H9 (cell line): ENCODE results near the gene PRSS2. TPM values are rescaled to one million over a fixed set of nuclear protein-coding genes. Genes with fewer than 3 reads are reported as not detected.

Experiments used
- DNase-seq: peaks from one replicate; pipeline ENCODE4 v3.0.0-alpha.2; 2017
- H2AFZ ChIP-seq: one replicate; pipeline ENCODE4 v1.6.1; 2013; ENCODE audit warnings: mild to moderate bottlenecking, low read length, control low read depth, moderate library complexity
- H2AK5ac ChIP-seq: 2 replicates; pipeline ENCODE4 v1.6.1; 2013; ENCODE audit warnings: low read length, control low read depth, mixed read lengths; ENCODE audit not compliant: insufficient read length
- H2BK120ac ChIP-seq: one replicate; pipeline ENCODE4 v1.6.1; 2013; ENCODE audit warnings: low read depth, mild to moderate bottlenecking, low read length, control low read depth, inconsistent platforms; ENCODE audit not compliant: poor library complexity, severe bottlenecking
- H2BK12ac ChIP-seq: 2 replicates; pipeline ENCODE4 v1.6.1; 2013; ENCODE audit warnings: low read length, control low read depth, mixed read lengths, low read depth; ENCODE audit not compliant: insufficient read length
- H2BK15ac ChIP-seq: 2 replicates; pipeline ENCODE4 v1.6.1; 2013; ENCODE audit warnings: low read depth, low read length, control low read depth
- H2BK20ac ChIP-seq: one replicate; pipeline ENCODE4 v1.6.1; 2013; ENCODE audit warnings: low read depth, mild to moderate bottlenecking, low read length, control low read depth, inconsistent platforms; ENCODE audit not compliant: poor library complexity, severe bottlenecking
- H2BK5ac ChIP-seq: 2 replicates; pipeline ENCODE4 v1.6.1; 2013; ENCODE audit warnings: low read length, control low read depth, mixed read lengths; ENCODE audit not compliant: insufficient read length
- H3K14ac ChIP-seq: 2 replicates; pipeline ENCODE4 v1.6.1; 2013; ENCODE audit warnings: low read length, control low read depth; ENCODE audit not compliant: insufficient read depth
- H3K18ac ChIP-seq: 2 replicates; pipeline ENCODE4 v1.6.1; 2013; ENCODE audit warnings: low read depth, mild to moderate bottlenecking, mixed read lengths, low read length, control low read depth; ENCODE audit not compliant: insufficient read length
- H3K23ac ChIP-seq: 2 replicates; pipeline ENCODE4 v1.6.1; 2013; ENCODE audit warnings: low read length, control low read depth, mixed read lengths, low read depth; ENCODE audit not compliant: insufficient read length
- H3K23me2 ChIP-seq: 2 replicates; pipeline ENCODE4 v1.6.1; 2013; ENCODE audit warnings: low read depth, mild to moderate bottlenecking, mixed read lengths, low read length, control low read depth; ENCODE audit not compliant: insufficient read length, poor library complexity, severe bottlenecking
- H3K27ac ChIP-seq: 2 replicates; pipeline ENCODE4 v1.5.1; 2013; ENCODE audit warnings: low read length, control low read depth, mixed read lengths, low read depth; ENCODE audit not compliant: insufficient read length
- H3K27me3 ChIP-seq: 2 replicates; pipeline ENCODE4 v1.6.1; 2013; ENCODE audit warnings: low read length, control low read depth, inconsistent platforms; ENCODE audit not compliant: insufficient read depth
- H3K4ac ChIP-seq: 2 replicates; pipeline ENCODE4 v1.6.1; 2013; ENCODE audit warnings: low read depth, mild to moderate bottlenecking, control low read depth, inconsistent platforms, low read length, moderate library complexity
- H3K4me1 ChIP-seq: 2 replicates; pipeline ENCODE4 v1.6.1; 2013; ENCODE audit warnings: low read length, control low read depth, inconsistent platforms; ENCODE audit not compliant: insufficient read depth
- H3K4me2 ChIP-seq: 2 replicates; pipeline ENCODE4 v1.6.1; 2013; ENCODE audit warnings: low read length, control low read depth, mixed read lengths; ENCODE audit not compliant: insufficient read length, insufficient read depth
- H3K56ac ChIP-seq: 2 replicates; pipeline ENCODE4 v1.6.1; 2013; ENCODE audit warnings: low read depth, mild to moderate bottlenecking, mixed read lengths, low read length, control low read depth; ENCODE audit not compliant: insufficient read length
- H3K79me1 ChIP-seq: 2 replicates; pipeline ENCODE4 v1.6.1; 2013; ENCODE audit warnings: low read depth, mild to moderate bottlenecking, moderate library complexity, low read length, control low read depth, inconsistent platforms; ENCODE audit not compliant: insufficient read depth, poor library complexity, severe bottlenecking
- H3K79me2 ChIP-seq: 2 replicates; pipeline ENCODE4 v1.6.1; 2013; ENCODE audit warnings: low read length, control low read depth, inconsistent platforms; ENCODE audit not compliant: insufficient read depth
- H3K9ac ChIP-seq: 2 replicates; pipeline ENCODE4 v1.6.1; 2013; ENCODE audit warnings: low read length, control low read depth, mixed read lengths; ENCODE audit not compliant: insufficient read length; ENCODE audit errors: extremely low read depth
- H3K9me3 ChIP-seq: one replicate; pipeline ENCODE4 v1.6.1; 2013; ENCODE audit warnings: low read depth, low read length, inconsistent platforms; ENCODE audit not compliant: control insufficient read depth
- H3T11ph ChIP-seq: one replicate; pipeline ENCODE4 v1.6.1; 2013; ENCODE audit warnings: mild to moderate bottlenecking, low read length, control low read depth, inconsistent platforms
- H4K20me1 ChIP-seq: one replicate; pipeline ENCODE4 v1.6.1; 2013; ENCODE audit not compliant: control insufficient read depth, insufficient read length, insufficient read depth
- H4K5ac ChIP-seq: 2 replicates; pipeline ENCODE4 v1.6.1; 2013; ENCODE audit warnings: low read depth, mild to moderate bottlenecking, mixed read lengths, low read length, control low read depth; ENCODE audit not compliant: insufficient read length
- H4K8ac ChIP-seq: replicated peaks from 2 replicates; pipeline ENCODE4 v1.6.1; 2013; ENCODE audit warnings: low read length, control low read depth, mixed read lengths, low read depth; ENCODE audit not compliant: insufficient read length
- H4K91ac ChIP-seq: 2 replicates; pipeline ENCODE4 v1.6.1; 2013; ENCODE audit warnings: low read depth, mild to moderate bottlenecking, moderate library complexity, mixed read lengths, low read length, control low read depth; ENCODE audit not compliant: insufficient read length
- H3K27ac Mint-ChIP-seq, 3 experiments: 2 replicates in 2 of 3; 3 replicates in 1 of 3; pipeline ENCODE4 v1.8.0; 2020 to 2021; ENCODE audit warnings: mixed read lengths in 3 of 3, mild to moderate bottlenecking in 1 of 3, moderate library complexity in 1 of 3
- H3K27me3 Mint-ChIP-seq: 2 replicates; pipeline ENCODE4 v1.8.0; 2021; ENCODE audit warnings: low read depth, mild to moderate bottlenecking, moderate library complexity, mixed read lengths
- H3K36me3 Mint-ChIP-seq, 3 experiments: 2 replicates in 2 of 3; 3 replicates in 1 of 3; pipeline ENCODE4 v1.8.0; 2020 to 2021; ENCODE audit warnings: low read depth in 3 of 3, mixed read lengths in 3 of 3; ENCODE audit not compliant: insufficient read depth in 1 of 3
- H3K4me1 Mint-ChIP-seq, 2 experiments: 2 replicates each; pipeline ENCODE4 v1.8.0; 2020; ENCODE audit warnings: mixed read lengths in 2 of 2
- H3K4me3 Mint-ChIP-seq, 2 experiments: 2 replicates in 1 of 2; 3 replicates in 1 of 2; pipeline ENCODE4 v1.8.0; 2020 to 2021; ENCODE audit warnings: mild to moderate bottlenecking in 2 of 2, mixed read lengths in 2 of 2, moderate library complexity in 1 of 2
- H3K9me3 Mint-ChIP-seq, 2 experiments: 2 replicates in 1 of 2; 3 replicates in 1 of 2; pipeline ENCODE4 v1.8.0; 2020; ENCODE audit warnings: mild to moderate bottlenecking in 2 of 2, mixed read lengths in 2 of 2, moderate library complexity in 1 of 2
- CTCF ChIP-seq: fragments of 200-600 bp; sonication (generic); conservative IDR thresholded peaks from 3 replicates; pipeline ENCODE4 v1.8.0; 2021; ENCODE audit warnings: antibody characterized with exemption, mild to moderate bottlenecking
- WGBS: extraction: QIAGEN DNeasy Blood & Tissue Kit; methylation state at CpG from one replicate; pipeline ENCODE4 v1.1.7; 2013; ENCODE audit warnings: missing lambda C conversion rate, low lambda C conversion rate, mixed read lengths; ENCODE audit not compliant: insufficient read length; ENCODE audit errors: extremely low coverage; 5-methylcytosine and 5-hydroxymethylcytosine counted together
- total RNA-seq: library from RNA; stranded (reverse); gene quantifications from 2 replicates; pipeline ENCODE4 v1.2.1, GENCODE V29; 2021

PRSS2 gene
- total RNA-seq, 1 experiment from 2014 or later: not detected

DNA sequence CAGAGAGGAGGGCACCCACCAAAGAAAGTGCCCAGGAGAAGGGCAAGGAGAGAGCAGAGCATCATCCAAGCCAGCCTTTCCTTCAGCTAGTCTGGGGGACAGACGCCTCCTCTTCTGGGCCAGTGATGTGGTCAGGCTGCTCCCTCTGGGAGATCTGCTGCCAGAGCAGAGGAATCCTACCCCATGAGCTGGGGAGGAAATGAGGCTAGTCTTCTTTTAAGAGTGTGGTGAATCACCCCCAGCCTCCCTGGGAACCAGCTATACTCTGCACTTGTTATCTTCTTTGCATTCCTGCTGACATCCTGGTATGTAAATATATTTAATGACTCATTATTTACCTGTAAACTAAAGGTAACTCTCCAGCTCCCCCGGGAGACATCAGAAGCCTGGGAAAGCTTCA, 42.5 kb downstream of the PRSS2 start:
- Histone ChIP-seq H3K23ac (no peak overlapping the region), H3K9me3 (no peaks in the 10 kb centered on the region), H2AFZ (no peak overlapping the region), H3K79me2 (no peaks in the 10 kb centered on the region), H4K91ac (peak overlapping the region; percentile 20), H3K14ac (no peak overlapping the region), H4K5ac (peak overlapping the region; percentile 13), H3K56ac (no peak overlapping the region), H2BK20ac (no peak overlapping the region), H3K79me1 (no peaks in the 10 kb centered on the region), H3K27me3 (no peaks in the 10 kb centered on the region), H3T11ph (no peak overlapping the region), H3K23me2 (no peaks in the 10 kb centered on the region), H3K27ac (peak overlapping the region; percentile 77), H2BK12ac (peak overlapping the region; percentile 48), H2BK15ac (no peak overlapping the region), H2BK5ac (no peak overlapping the region), H2BK120ac (no peak overlapping the region), H3K18ac (peak overlapping the region; percentile 41), H3K4ac (no peak overlapping the region), H3K4me2 (peak overlapping the region; percentile 14), H4K20me1 (no peaks in the 10 kb centered on the region), H3K9ac (peak overlapping the region; percentile 27), H3K4me1 (peaks cover 14% of the 10 kb centered on the region; the same call in 1 of the 2 replicates), H4K8ac (no peak overlapping the region), H2AK5ac (no peak overlapping the region)
- no CpG with 5 or more reads among the region's 2 CpGs for WGBS
- no peak for TF ChIP-seq CTCF
- Mint-ChIP-seq H3K36me3 (no peaks in the 10 kb centered on the region; a peak in 1 of 7 replicates), H3K27me3 (peaks cover 16% of the 10 kb centered on the region), H3K4me3 (peak overlapping the region in 1 of 2 experiments; percentile 67; a peak in 3 of 5 replicates), H3K9me3 (no peaks in the 10 kb centered on the region; a peak in 1 of 5 replicates), H3K27ac (peak overlapping the region; percentile 81 to 97 (median 94)), H3K4me1 (peaks cover 33 to 41% of the 10 kb centered on the region in 2 experiments)
- DNase-seq: peak; percentile 85
